HepG2 (cell line): ENCODE data around the gene TUT1. TPM values are rescaled to one million over a fixed set of nuclear protein-coding genes. Genes with fewer than 3 reads are reported as not detected.

Experiments
- ATAC-seq: fragments of 200-7000 bp; cut with Tn5 transposase; 3 replicates; pipeline ENCODE4 v1.9.1; 2020; ENCODE audit warnings: mild to moderate bottlenecking, moderate library complexity
- BruUV-seq: library from RNA; stranded (reverse); fragments of 400-500 nt; replicated peaks from 2 replicates; lab custom pipeline; 2021; lab: Mats Ljungman, UMichigan
- CTCF ChIA-PET: fragments of 300-600 bp; formaldehyde crosslinking; extraction: SDS; loops from one replicate; lab custom pipeline; 2021; ENCODE audit warnings: low total read pairs, inconsistent platforms, low intra/inter-chr PET ratio; lab: Yijun Ruan, JAX
- POLR2A ChIA-PET: fragments of 350-600 bp; sonication (Branson Sonifier 250); formaldehyde crosslinking; loops from one replicate; lab custom pipeline; 2020; ENCODE audit warnings: antibody characterized with exemption, inconsistent platforms; lab: Yijun Ruan, JAX
- DNase-seq: peaks from one replicate; pipeline ENCODE4 v3.0.0-alpha.2; 2015; ENCODE audit warnings: low spot score
- FAIRE-seq: peaks from 3 replicates; lab custom pipeline; 2011; peaks lifted over from hg19 to GRCh38; lab: Jason Lieb, UNC
- H2AFZ ChIP-seq: one replicate; pipeline ENCODE4 v1.6.1; 2011; ENCODE audit warnings: low read length, inconsistent platforms
- H3K27ac ChIP-seq: fragments of 300-600 bp; 3 replicates; pipeline ENCODE4 v1.8.0; 2011; ENCODE audit warnings: mixed run types, mild to moderate bottlenecking, mixed read lengths, low read length, inconsistent platforms; ENCODE audit not compliant: insufficient read depth; ENCODE audit errors: extremely low read length
- H3K27me3 ChIP-seq, 2 experiments: fragments of 200-600 bp in 1 of 2; 2 replicates in 1 of 2; 3 replicates in 1 of 2; pipeline versions ENCODE4 v1.6.0 to v1.8.0; 2011; ENCODE audit warnings: low read length in 2 of 2, mild to moderate bottlenecking in 2 of 2, moderate library complexity in 2 of 2, inconsistent platforms in 1 of 2; ENCODE audit not compliant: insufficient read depth in 2 of 2, control insufficient read depth in 1 of 2
- H3K36me3 ChIP-seq, 2 experiments: fragments of 200-600 bp in 1 of 2; replicated peaks in 1 of 2; 2 replicates in 1 of 2; 3 replicates in 1 of 2; pipeline versions ENCODE4 v1.5.1 to v1.8.0; 2011; ENCODE audit warnings: low read length in 2 of 2, inconsistent platforms in 1 of 2; ENCODE audit not compliant: insufficient read depth in 2 of 2, control insufficient read depth in 1 of 2
- H3K4me1 ChIP-seq: 2 replicates; pipeline ENCODE4 v1.5.1; 2012; ENCODE audit warnings: low read length, inconsistent platforms; ENCODE audit not compliant: insufficient read depth
- H3K4me2 ChIP-seq: 2 replicates; pipeline ENCODE4 v1.6.0; 2011; ENCODE audit warnings: low read depth, low read length, inconsistent platforms
- H3K4me3 ChIP-seq, 3 experiments: fragments of 200-600 bp in 1 of 3; sonication (generic), shearing (Covaris generic) in 1 of 3; replicated peaks in 1 of 3; 2 replicates each; pipeline ENCODE4 v1.5.1; 2011 to 2016; ENCODE audit warnings: low read length in 3 of 3, inconsistent platforms in 2 of 3, low read depth in 2 of 3, mild to moderate bottlenecking in 2 of 3, control low read depth in 1 of 3, mixed read lengths in 1 of 3; ENCODE audit not compliant: insufficient read depth in 1 of 3
- H3K79me2 ChIP-seq: one replicate; pipeline ENCODE4 v1.6.1; 2011; ENCODE audit warnings: low read length, inconsistent platforms; ENCODE audit not compliant: insufficient read depth
- H3K9ac ChIP-seq: 2 replicates; pipeline ENCODE4 v1.6.0; 2011; ENCODE audit warnings: mild to moderate bottlenecking, low read depth, low read length, inconsistent platforms; ENCODE audit not compliant: insufficient read depth
- H3K9me3 ChIP-seq: 2 replicates; pipeline ENCODE4 v1.5.1; 2012; ENCODE audit warnings: mild to moderate bottlenecking, low read length
- H4K20me1 ChIP-seq: 2 replicates; pipeline ENCODE4 v1.6.0; 2011; ENCODE audit warnings: inconsistent platforms, mild to moderate bottlenecking, low read length, moderate library complexity; ENCODE audit not compliant: insufficient read depth
- ASH2L ChIP-seq: fragments of 300-600, 200-600 bp; sonication (generic); IDR thresholded peaks from 2 replicates; pipeline ENCODE4 v1.7.0; 2017; ENCODE audit warnings: low read depth, mild to moderate bottlenecking, moderate library complexity, mixed read lengths, low read length; ENCODE audit not compliant: insufficient read length
- HNRNPLL ChIP-seq: fragments of 200-400 bp; formaldehyde crosslinking; IDR thresholded peaks from 2 replicates; pipeline ENCODE4 v1.6.1; 2017; ENCODE audit warnings: mild to moderate bottlenecking, low read depth, low read length; ENCODE audit not compliant: poor library complexity, severe bottlenecking
- SOX5 ChIP-seq: IDR thresholded peaks from 2 replicates; pipeline ENCODE4 v1.6.1; 2016; ENCODE audit warnings: borderline replicate concordance
- TBX2 ChIP-seq: sonication (generic); formaldehyde crosslinking; IDR thresholded peaks from 2 replicates; pipeline ENCODE4 v1.5.0; 2020; ENCODE audit warnings: missing genetic modification reagents, mild to moderate bottlenecking, borderline replicate concordance
- ZKSCAN5 ChIP-seq: sonication (generic); formaldehyde crosslinking; IDR thresholded peaks from 2 replicates; pipeline ENCODE4 v1.5.1; 2020; ENCODE audit warnings: mild to moderate bottlenecking, missing genetic modification reagents
- ZNF282 ChIP-seq: fragments of 450-650 bp; IDR thresholded peaks from 2 replicates; pipeline ENCODE4 v1.6.1; 2018; ENCODE audit not compliant: partially characterized antibody
- ZNF34 ChIP-seq: sonication (generic); formaldehyde crosslinking; IDR thresholded peaks from 2 replicates; pipeline ENCODE4 v1.4.0; 2020; ENCODE audit warnings: mild to moderate bottlenecking, missing genetic modification reagents, borderline replicate concordance
- ZNF616 ChIP-seq: sonication (generic); formaldehyde crosslinking; IDR thresholded peaks from 2 replicates; pipeline ENCODE4 v1.5.0; 2020; ENCODE audit warnings: low read depth, mild to moderate bottlenecking, missing genetic modification reagents
- ZZZ3 ChIP-seq: sonication (generic); formaldehyde crosslinking; IDR thresholded peaks from 2 replicates; pipeline ENCODE4 v1.4.0; 2020; ENCODE audit warnings: missing genetic modification reagents, mild to moderate bottlenecking, borderline replicate concordance
- WGBS: methylation state at CpG from one replicate; pipeline ENCODE4 v1.1.6; 2017; ENCODE audit warnings: low lambda C conversion rate; 5-methylcytosine and 5-hydroxymethylcytosine counted together
- in situ Hi-C: cut with HindIII; loops from 2 replicates; pipeline ENCODE4 v1.10.0; 2017; ENCODE audit warnings: low pct_unique_long_range_greater_than_20kb; ENCODE audit not compliant: extremely low pct_ligation_motif_present
- intact Hi-C: fragments of 100-400 bp; cut with micrococcal nuclease; formaldehyde crosslinking; loops from one replicate; pipeline ENCODE4 v1.10.0; 2022; ENCODE audit not compliant: unreplicated experiment
- polyA plus RNA-seq, 8 experiments: library from polyadenylated mRNA; depleted of rRNA in 3 of 8; stranded (reverse) in 7 of 8; unstranded in 1 of 8; fragments of >200 nt; fragmentation: Illumina TruSeq in 4 of 8; extraction: Trizol in 4 of 8; gene quantifications; 2 replicates each; pipeline versions ENCODE4 v1.2.1 to v1.2.3, GENCODE V29; 2011 to 2016; ENCODE audit warnings: low read depth in 4 of 8, missing spikeins in 1 of 8, mixed read lengths in 1 of 8; ENCODE audit not compliant: insufficient read depth in 1 of 8
- total RNA-seq, 5 experiments: library from RNA; depleted of rRNA; stranded (reverse); fragments of >200 nt; fragmentation: Illumina TruSeq; extraction: Trizol; gene quantifications; 2 replicates each; pipeline ENCODE4 v1.2.3, GENCODE V29; 2016; ENCODE audit warnings: low read depth in 1 of 5
- TF ChIP-seq, protein P1 (sequence below): sonication (generic); formaldehyde crosslinking; IDR thresholded peaks from 2 replicates; pipeline ENCODE4 v1.4.0; 2020; ENCODE audit warnings: mild to moderate bottlenecking, missing genetic modification reagents, borderline replicate concordance
- TF ChIP-seq, protein P2 (sequence below): sonication (generic); formaldehyde crosslinking; IDR thresholded peaks from 2 replicates; pipeline ENCODE4 v1.8.0; 2022; ENCODE audit warnings: mild to moderate bottlenecking, missing genetic modification reagents, borderline replicate concordance
- TF ChIP-seq, protein P3 (sequence below): sonication (generic); formaldehyde crosslinking; IDR thresholded peaks from 2 replicates; pipeline ENCODE4 v1.4.0; 2020; ENCODE audit warnings: mild to moderate bottlenecking, missing genetic modification reagents

Gene TUT1
- total and polyA plus RNA-seq, 2 of the 13 experiments (the other 11 are each of a cell fraction or from before 2014, with no cell fraction given) = 9.7 to 14.3 TPM

DNA sequence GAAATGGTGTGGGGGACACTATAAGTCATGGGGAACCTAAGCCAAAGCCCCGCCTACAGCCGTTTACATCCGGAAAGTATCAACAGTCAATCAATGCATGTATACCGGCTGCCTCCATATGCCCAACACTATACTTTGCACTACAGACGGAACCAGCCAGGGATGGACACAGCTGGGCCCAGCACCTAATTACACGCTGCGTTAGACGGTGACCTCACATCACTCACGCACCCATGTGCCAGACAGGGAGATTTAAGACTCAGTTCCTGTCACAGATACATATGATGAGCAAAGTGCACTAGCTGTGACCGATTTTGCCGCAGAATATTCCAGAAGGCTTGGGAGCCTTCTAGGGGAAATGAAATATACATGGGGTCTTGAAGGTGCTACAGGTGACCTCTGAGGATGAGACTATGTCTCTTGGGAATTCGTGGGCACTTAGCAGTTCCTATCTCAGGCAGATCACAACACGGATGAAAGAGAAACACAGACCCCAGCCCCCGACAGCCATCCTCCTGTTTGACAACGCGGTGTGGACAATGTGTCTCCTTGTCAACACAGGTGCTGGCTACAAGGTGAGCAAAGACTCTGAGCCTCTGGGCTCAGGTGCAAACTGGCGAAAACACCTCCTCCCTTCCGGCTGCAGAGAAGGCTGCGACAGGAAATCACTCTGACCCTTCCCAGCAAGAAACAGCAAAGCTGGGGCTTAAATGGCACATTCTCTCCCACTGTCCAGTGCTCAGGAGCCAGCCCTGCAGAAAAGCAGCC lies 52.7 kb downstream of the TUT1 start (continued):
- TF ChIP-seq, protein P1, sequence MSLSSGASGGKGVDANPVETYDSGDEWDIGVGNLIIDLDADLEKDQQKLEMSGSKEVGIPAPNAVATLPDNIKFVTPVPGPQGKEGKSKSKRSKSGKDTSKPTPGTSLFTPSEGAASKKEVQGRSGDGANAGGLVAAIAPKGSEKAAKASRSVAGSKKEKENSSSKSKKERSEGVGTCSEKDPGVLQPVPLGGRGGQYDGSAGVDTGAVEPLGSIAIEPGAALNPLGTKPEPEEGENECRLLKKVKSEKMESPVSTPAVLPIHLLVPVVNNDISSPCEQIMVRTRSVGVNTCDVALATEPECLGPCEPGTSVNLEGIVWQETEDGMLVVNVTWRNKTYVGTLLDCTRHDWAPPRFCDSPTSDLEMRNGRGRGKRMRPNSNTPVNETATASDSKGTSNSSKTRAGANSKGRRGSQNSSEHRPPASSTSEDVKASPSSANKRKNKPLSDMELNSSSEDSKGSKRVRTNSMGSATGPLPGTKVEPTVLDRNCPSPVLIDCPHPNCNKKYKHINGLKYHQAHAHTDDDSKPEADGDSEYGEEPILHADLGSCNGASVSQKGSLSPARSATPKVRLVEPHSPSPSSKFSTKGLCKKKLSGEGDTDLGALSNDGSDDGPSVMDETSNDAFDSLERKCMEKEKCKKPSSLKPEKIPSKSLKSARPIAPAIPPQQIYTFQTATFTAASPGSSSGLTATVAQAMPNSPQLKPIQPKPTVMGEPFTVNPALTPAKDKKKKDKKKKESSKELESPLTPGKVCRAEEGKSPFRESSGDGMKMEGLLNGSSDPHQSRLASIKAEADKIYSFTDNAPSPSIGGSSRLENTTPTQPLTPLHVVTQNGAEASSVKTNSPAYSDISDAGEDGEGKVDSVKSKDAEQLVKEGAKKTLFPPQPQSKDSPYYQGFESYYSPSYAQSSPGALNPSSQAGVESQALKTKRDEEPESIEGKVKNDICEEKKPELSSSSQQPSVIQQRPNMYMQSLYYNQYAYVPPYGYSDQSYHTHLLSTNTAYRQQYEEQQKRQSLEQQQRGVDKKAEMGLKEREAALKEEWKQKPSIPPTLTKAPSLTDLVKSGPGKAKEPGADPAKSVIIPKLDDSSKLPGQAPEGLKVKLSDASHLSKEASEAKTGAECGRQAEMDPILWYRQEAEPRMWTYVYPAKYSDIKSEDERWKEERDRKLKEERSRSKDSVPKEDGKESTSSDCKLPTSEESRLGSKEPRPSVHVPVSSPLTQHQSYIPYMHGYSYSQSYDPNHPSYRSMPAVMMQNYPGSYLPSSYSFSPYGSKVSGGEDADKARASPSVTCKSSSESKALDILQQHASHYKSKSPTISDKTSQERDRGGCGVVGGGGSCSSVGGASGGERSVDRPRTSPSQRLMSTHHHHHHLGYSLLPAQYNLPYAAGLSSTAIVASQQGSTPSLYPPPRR (CRISPR knock-in tag) = no peak
- no peak for TF ChIP-seq ASH2L
- no peak for TF ChIP-seq ZZZ3 (CRISPR knock-in tag)

DNA sequence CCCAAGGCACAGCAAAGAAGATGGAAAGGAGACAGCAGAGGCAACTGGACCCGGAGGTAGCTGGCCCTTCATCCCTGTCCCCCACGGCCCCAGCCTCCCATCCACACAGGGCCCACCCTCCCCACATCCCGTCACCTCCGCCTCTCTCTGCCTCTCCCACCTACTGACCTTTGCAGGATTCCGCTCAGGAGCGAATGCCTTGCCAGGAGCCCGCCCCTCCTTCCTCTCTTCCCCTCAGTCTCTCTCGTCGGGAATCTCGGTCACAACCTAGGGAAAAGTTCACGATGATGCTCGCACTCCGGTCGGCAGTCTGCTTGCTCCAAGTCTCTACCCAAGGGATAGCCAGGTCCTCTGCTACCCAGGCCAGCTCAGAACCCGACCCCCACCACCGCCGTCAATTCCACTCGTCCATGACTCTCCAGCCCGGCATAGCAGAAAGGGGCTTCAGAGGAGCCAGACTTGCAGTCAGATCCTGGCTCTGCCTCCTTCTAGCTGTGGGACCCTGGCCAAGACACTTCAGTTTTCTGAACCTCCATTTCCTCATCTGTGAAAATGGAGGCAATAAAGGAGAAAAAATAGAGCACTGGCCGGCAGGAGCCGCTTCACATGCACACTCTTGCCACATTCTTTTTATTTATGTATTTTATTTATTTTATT lies 54.9 kb downstream of the TUT1 start:
- H3K27ac ChIP-seq = no peak overlapping the region
- FAIRE-seq (no peak), ATAC-seq (no peak), DNase-seq (no peak)
- no peaks in the 10 kb centered on the region for H3K9me3 ChIP-seq
- peaks cover 44% of the 10 kb centered on the region for H3K79me2 ChIP-seq
- intact Hi-C loops (no loop called here), in situ Hi-C loops (no loop called here)
- CTCF ChIA-PET = no interaction called here
- H3K4me3 ChIP-seq = no peak overlapping the region
- no peak overlapping the region for H3K9ac ChIP-seq
- no peak overlapping the region for H3K4me2 ChIP-seq
- no peak overlapping the region for H2AFZ ChIP-seq
- no peaks in the 10 kb centered on the region for H3K27me3 ChIP-seq
- H3K36me3 ChIP-seq = peaks cover 35 to 51% of the 10 kb centered on the region in 2 experiments
- 94% methylated on average over 21 of the region's 21 CpGs for WGBS
- H3K4me1 ChIP-seq = peaks cover 36% of the 10 kb centered on the region
- BruUV-seq = no TSS peak
- POLR2A ChIA-PET = no interaction called here
- peaks cover 53% of the 10 kb centered on the region for H4K20me1 ChIP-seq
- TF ChIP-seq ZNF34 (CRISPR knock-in tag) = no peak
- TF ChIP-seq, protein P2, sequence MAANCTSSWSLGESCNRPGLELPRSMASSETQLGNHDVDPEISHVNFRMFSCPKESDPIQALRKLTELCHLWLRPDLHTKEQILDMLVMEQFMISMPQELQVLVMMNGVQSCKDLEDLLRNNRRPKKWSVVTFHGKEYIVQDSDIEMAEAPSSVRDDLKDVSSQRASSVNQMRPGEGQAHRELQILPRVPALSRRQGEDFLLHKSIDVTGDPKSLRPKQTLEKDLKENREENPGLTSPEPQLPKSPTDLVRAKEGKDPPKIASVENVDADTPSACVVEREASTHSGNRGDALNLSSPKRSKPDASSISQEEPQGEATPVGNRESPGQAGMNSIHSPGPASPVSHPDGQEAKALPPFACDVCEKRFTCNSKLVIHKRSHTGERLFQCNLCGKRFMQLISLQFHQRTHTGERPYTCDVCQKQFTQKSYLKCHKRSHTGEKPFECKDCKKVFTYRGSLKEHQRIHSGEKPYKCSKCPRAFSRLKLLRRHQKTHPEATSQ = no peak
- no peak for TF ChIP-seq HNRNPLL
- TF ChIP-seq ZKSCAN5 (CRISPR knock-in tag) = no peak
- TF ChIP-seq SOX5 (CRISPR knock-in tag) = no peak
- no peak for TF ChIP-seq ZNF616
- TF ChIP-seq ZNF282 = no peak
- TF ChIP-seq TBX2 (CRISPR knock-in tag) = no peak
- TF ChIP-seq, protein P3, sequence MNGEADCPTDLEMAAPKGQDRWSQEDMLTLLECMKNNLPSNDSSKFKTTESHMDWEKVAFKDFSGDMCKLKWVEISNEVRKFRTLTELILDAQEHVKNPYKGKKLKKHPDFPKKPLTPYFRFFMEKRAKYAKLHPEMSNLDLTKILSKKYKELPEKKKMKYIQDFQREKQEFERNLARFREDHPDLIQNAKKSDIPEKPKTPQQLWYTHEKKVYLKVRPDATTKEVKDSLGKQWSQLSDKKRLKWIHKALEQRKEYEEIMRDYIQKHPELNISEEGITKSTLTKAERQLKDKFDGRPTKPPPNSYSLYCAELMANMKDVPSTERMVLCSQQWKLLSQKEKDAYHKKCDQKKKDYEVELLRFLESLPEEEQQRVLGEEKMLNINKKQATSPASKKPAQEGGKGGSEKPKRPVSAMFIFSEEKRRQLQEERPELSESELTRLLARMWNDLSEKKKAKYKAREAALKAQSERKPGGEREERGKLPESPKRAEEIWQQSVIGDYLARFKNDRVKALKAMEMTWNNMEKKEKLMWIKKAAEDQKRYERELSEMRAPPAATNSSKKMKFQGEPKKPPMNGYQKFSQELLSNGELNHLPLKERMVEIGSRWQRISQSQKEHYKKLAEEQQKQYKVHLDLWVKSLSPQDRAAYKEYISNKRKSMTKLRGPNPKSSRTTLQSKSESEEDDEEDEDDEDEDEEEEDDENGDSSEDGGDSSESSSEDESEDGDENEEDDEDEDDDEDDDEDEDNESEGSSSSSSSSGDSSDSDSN (CRISPR knock-in tag) = no peak
